Left hindlimb (tissue), 1 donor: ENCODE results near the gene SZT2.
"Not testable (repeated sequence)": the region's sequence is repeated elsewhere in the genome, so short reads cannot be mapped to it uniquely, and the experiment has no call there.

Experiments
- DNase-seq: peaks from one replicate; pipeline ENCODE4 v3.0.0-alpha.2; 2018

The SZT2 gene

DNA sequence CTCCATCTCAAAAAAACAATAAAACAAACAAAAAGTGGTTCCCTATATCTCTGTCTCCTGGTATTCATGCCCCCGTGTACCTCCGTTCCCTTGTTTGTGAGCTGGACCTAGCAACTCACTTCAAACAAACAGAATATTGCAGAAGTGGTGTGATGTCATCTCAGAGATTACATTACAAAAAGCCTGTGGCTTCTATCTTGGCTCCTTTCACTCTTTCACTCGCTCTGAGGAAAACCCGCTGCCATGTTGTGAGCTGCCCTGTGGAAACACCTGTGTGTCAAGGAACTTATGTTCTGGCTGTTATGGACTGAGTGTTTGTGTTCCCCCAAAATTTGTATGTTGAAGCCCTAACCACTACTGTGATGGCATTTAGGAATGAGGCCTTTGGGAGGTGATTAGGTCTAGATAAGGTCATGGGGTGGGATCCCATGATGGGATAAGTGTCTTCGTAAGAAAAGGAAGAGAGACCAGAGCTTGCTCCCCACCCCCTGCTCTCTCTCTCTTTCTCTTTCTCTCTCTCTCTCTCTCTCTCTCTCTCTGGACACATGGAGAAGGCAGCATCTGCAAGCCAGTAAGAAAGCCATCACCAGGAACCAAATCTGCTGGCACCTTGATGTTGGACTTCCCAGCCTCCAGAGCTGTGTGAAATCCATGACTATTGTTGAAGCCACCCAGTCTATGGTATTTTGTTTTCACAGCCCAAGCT, 71.4 kb downstream of the SZT2 start:
- DNase-seq: no peak

DNA sequence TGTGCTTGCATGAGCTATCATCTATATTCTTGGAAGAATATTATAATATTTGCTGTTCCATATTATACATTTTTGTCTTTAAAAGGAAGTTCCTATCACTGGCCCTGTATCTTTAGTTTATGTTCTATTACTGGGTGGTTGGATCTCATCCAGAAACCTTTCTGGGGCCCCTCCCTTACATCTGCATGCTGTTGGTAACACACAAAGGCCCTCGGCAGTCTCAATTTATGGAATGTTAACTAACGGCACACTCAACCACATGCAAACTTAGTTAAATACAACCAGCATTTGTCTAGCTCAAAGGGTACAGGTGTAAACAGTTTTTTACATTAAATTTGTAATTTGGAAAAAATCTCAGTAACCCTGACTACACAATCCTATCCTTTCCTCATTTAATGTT, 73.8 kb downstream of the SZT2 start:
- no peak for DNase-seq

DNA sequence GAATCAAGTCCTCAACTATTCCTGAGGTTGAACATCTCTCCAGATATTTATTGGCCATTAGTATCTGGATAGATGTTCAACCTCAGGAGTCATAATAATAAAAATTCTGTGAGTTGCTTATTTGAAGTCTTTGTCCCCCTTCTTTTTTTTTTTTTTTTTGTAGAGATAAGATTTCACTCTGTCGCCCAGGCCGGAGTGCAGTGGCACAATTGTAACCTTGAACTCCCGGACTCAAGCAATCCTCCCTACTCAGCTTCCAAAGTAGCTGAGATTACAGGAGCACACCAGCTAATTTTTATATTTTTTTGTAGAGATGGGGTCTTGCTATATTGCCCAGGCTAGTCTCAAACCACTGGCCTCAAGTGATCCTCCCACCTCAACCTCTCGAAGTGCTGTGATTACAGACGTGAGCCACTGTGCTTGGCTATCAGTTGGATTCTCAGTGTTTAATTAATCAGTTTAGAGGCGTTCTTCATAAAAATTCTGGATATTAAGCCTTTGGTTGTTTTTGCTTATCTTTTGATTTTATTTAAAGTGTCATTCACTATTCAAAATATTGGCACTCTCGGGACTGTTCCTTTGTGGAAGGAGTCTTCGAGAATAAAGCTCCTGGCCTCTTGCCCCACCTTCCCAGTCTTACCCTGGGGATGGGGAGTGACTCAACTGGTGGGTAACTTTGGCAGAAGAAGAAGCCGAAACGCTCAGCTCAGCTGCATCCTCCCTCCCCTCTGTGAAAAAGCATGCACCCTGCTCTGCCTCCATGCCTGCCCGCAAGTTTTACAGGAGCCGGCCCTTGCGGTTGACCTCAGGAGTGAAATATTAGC, 75.2 kb downstream of the SZT2 start:
- DNase-seq: no peak

DNA sequence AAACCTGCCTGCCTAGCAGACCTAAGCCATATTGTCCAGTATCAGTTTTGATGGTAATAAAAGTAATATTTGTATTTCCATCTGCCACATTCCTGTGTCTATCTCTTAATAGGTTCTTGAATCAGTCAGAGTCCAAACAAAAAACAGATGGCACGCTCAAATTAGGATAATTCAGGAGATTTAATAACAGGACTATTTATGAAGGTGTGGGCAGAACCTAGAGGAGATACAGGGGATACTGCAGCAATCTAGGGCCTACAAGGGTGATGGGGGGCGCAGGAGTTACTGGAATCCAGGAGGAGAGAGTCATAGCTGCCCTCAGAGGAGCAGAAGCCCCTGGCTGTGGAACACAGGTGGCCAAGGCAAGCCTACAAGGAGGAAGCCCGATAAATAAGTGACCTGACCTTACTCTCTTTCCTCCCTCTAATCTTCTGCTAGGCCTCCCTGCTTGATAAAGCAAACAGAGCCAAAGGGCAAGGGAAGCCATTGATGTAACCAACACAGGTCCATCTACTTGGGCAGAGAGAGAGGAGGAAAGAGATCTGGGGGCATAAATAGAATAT, 75.9 kb downstream of the SZT2 start:
- DNase-seq: no peak

DNA sequence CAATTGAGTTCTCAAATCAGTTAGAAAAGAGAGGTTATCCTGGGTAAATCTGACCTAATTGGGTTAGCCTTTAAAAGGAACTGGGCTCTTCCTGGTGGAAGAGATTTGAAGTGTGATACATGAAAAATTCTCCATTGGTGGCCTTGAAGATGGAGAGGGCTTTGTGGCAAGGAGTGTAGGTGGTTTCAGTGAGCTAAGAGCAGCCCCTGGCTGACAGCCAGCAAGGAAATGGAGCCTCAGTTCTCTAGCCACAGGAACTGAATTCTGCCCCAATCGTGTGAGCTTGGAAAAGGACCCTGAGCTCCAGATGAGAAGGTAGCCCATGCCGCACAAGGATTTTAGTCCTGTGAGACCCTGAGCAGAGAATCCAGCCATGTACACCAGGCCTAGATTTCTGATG, 76.7 kb downstream of the SZT2 start:
- DNase-seq: no peak

DNA sequence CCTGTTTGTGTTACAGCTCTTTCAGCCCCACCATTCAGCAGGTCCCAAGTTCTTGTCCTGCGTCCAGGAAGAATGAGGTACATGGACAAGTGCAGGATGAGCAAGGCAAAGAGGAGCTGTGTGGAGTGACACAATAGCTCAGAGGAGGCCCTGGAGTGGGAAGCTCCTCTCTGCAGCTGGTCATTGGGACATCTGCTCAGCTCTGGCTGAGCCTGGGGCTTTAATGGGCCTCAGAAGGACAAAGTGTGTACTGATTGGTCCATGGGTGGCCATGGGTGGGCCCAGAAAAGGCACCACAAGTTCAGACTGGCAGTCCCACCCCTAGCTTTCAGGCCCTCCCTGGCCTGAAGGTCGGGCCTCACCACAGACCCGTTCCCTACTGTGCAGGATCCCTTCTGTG, 78.7 kb downstream of the SZT2 start:
- no peak for DNase-seq

DNA sequence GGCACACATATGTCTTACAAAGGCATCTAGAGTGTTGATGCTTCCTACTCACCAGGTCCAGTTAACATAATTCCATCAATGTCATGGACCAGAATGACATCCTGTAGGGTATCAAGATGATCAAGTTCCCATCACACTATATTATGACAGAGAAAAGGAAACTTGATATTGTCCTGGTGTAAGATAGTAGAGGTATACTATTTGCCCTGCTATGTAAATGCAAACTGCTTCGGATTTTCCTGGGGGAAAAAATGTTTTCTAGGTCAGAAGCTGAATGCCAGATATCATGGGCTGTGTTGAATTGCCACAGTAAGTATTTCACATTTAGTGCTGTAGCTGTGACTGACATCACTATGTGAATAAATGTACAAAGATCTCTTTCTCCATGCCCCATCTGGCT, 80.2 kb downstream of the SZT2 start:
- DNase-seq: no peak

DNA sequence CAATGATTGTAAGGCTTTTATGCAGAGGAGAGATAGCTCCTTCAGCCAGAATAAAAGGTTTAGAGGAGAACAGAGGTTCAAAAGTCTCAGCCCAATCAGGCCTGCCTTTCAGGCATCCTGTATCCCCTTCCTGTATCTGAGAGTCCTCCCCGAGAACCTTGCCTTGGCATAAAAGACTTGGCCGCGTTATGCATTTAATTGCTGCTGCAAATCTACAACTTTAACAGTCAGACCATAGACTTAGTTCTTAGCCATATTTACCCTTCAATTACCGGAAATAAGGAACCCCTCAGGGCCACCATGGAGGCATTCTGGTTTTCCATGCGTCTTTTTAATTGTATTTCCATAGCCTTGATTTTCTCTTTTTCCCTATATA, 82.4 kb downstream of the SZT2 start:
- DNase-seq: no peak

DNA sequence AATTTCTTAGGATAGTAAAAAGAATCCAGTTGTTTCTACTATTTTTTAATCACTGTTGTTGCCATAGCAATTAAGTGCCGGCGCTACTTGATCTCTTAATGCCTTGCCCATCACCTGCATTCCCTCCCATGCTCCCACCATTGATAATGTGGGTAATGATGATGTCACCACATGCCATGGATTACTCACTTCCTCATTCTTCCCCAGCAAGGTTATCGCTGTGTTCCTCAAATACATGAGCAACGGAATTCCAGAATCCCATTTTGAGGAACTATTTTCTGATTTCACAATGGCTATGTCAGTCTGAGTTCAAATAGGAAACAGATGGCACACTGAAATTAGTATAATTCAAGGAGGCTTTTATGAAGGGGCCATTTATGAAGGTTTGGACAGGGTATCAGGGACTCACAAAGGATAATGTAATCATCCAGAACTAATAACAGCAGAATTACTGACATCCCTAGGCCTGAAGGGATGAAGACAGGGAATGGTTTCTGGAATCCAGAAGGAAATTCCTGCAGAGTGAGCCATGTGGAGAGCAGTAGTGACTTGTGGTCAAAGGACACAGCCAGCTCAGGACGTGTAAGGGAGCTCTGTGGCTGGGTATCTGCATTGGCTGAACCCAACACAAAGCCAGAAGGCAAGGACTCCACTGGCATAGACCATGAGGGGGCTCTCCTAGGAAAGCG, 82.9 kb downstream of the SZT2 start:
- DNase-seq: not testable (repeated sequence)

DNA sequence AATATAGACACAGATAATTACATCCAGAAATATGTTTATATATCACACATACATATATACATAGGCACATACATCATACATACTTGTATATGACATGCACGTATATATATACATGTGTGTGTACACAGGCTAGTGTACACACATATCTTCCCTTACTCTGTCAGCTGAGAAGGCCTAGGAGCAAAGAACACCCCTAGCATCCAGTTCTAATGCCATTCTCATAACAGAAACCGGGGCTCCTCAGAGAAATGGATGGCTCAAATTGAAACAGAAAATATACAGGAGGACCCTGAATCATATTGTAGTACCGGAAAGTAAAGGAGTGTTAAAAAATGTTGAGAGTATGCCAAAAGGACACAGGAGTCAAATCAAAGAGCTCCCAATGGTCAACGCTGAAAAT, 83.8 kb downstream of the SZT2 start:
- DNase-seq: no peak

DNA sequence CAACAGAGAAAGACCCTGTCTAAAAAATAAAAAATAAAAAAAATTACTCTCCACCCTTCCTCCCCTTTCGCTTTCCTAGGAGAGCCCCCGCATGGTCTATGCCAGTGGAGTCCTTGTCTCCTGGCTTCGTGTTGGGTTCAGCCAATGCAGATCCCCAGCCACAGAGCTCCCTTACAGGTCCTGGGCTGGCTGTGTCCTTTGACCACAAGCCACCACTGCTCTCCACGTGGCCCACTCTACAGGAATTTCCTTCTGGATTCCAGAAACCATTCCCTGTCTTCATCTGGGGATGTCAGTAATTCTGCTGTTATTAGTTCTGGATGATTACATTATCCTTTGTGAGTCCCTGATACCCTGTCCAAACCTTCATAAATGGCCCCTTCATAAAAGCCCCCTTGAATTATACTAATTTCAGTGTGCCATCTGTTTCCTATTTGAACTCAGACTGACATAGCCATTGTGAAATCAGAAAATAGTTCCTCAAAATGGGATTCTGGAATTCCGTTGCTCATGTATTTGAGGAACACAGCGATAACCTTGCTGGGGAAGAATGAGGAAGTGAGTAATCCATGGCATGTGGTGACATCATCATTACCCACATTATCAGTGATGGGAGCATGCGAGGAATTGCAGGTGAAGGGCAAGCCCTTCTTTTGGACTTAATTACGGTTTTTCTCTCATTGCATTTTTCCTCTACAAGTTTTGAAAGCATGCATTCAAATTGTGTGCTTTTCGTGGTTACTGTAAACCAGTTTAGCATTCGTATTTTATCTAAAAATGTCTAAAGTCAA, 86.1 kb downstream of the SZT2 start:
- not testable (repeated sequence) for DNase-seq

DNA sequence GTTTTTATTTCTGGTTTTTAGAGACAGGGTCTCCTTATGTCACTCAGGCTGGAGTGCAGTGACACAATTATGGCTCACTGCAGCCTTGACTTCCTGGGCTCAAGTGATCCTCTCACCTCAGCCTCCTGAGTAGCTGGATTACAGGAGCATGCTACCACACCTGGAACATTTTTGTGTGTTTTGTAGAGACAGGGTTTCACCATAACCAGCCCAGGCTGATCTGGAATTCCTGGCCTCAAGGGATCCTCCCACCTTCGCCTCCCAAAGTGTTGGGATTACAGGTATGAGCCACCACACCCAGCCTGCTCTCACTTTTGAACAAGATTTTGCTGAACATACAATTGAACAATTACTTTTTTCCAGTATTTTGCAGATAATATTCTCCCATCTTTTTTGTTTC, 88.0 kb downstream of the SZT2 start:
- DNase-seq: no peak

DNA sequence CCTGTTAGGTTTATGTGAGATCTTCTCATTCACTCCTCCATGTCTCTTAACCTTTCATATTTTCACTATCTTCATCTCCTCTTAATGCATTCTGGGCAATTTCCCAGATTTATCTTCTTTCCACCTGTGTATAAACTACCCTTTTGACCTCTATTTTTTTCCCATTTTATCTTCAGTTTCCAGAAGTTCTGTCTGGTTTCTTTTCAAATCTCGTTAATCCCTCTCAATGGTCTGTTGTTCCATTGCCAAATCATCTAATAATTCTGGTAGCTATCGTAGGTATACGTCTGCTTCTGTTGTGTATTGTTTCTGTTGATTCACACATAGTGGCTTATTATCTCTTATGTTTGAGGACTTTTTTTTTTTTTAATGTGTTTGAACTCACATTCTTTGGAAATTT, 89.7 kb downstream of the SZT2 start:
- no peak for DNase-seq

DNA sequence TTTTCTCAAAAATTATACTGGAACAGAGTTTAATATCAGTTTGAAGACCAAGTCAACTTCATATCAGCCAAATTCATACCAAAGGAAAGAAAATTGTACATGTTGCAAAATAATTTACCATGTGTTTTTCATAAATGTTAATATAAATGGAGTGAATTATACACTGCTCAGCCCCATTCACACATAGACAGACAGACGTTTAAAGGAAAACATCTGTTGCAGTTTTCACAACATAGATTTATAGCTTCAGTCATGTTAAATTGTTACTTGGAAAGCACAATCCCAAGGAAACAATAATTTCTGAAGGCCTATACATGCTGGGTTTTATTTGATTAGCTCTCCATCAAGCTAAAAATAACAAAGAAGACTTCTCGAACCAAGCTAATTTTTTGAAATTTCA, 91.8 kb downstream of the SZT2 start:
- DNase-seq: no peak

DNA sequence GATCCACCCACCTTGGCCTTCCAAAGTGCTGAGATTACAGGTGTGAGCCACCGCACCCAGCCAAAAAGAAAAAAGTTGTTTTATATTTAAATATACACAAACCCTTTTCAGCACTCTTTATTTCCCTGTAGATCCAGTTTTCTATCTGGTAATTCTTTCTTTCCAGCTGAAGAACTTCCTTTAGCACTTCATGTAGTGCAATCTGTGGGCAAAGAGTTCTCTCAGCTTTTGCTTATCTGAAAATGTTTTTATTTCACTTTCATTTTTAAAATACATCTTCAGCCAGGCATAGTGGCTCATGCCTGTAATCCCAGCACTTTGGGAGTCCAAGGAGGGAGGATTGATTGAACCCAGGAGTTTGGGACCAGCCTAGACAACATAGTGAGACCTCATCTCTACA, 92.5 kb downstream of the SZT2 start:
- no peak for DNase-seq

DNA sequence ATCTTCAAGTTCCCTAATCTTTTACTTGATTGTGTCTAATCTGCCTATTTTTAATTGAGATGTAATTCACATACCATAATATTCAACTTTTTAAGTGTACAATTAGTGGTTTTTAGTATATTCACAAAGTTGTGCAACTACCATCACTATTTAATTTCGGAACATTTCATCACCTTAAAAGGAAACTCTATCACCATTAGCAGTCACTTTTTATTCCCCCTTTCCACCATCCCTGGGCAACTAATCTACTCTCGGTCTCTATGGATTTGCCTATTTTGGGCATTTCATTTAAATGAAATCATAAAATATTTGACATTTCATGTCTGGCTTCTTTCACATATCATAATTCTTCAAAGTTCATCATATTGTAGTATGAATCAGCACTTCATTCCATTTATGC, 94.7 kb downstream of the SZT2 start:
- no peak for DNase-seq

DNA sequence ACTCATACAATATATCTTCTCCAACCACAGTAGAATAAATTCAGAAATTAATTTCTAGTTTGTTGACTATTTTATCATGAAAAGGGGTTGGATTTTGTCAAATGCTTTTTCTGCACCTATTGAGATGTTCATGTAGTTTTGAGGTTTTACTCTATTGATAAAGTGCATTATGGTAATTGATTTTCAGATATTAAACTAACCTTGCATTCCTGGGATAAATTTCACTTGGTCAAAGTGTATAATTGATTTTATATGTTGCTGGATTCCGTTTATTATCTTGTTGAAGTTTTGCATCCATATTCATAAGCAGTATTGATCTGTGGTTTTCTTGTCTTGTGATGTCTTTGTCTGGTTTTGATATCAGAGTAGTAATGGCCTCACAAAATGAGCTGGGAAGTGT, 98.5 kb downstream of the SZT2 start:
- DNase-seq: no peak

DNA sequence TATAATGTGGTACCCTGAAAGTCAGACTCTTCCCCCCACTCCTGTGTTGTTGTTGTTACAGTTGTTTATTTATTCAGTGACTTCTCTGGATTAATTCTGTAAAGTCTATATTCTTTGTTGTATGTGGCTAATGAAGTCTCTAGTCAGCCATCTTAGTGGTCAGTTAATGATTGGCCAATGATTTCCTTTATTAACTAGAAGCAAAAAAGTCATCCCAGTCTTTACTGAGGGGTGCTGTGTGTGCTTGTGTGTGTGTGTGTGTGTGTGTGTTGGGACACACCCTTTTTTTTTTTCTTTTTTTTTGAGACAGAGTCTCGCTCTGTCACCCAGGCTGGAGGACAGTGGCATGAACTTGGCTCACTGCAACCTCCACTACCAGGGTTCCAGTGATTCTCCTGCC, 101.4 kb downstream of the SZT2 start:
- no peak for DNase-seq

DNA sequence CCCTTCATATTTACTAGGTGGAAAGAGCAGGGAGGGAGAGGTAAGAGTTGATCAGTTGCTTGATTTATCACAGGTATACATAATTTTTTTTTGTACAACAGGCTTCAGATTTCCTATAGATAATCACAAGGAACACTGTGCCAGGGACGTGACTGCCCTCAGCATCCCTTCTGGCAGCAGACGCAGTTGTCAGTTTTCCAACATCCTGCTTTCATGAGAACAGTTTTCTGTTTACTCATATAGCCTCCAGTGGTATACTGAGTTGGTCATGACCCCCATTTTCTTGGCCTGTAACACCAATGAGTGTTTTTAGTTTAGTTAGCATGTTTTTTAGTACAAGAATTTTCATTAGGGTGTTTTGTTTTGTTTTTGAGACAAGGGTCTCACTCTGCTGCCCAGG, 103.1 kb downstream of the SZT2 start:
- no peak for DNase-seq

DNA sequence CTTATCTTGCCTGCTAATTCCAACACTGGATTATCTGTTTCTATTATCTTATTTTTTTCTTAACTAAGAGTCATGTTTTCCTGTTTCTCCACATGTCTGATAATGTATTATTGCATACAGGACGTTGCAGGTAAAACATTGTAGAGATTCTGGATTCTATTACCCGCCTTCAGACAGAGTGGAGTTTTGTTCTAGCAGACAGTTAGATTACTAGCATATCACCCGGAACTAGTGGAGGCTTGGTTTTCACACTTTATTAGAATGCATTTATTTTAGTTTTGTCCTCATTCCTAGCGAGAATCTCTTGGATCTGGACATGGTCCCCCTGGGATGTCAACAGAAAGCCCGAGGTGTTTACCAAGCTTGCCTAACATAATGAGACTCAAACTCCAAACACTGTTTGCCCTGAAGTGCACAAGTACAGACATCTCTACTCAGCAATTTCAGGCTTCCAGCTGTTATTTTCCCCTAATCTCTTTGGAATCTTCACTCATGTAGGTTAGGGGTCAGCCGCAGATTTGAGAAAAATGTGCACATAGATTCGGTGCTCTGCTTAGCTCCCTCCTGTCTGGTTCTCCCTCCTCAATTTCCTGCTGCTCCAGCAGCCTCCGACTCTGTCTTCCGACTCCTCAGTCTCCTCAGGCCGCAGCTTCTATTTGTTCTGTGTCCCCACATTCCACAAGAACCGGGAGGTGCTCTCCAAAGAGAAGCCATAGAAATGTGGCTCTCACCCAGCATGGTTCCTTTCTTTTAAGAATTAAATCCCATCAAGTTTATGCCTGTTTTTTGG, 104.2 kb downstream of the SZT2 start:
- no peak for DNase-seq

DNA sequence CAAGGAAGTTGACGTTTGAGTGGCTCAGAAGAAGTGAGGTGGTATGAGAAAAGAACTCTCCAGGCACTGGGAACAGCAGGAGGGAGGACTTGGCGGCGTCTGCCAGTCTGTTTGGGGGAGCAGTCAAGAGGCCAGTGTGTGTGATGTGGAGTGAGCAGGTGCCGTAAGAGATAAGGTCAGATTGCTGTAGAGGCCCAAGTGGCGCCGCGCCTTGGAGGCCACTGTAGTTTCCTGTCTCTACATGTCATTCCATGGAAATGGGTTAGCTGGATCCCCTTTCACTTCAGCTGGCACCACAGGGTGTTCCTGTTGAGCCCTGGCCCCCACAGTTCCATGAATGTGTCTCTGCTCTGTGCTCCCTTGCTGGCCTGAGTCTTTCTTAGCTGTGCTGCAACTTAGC, 105.5 kb downstream of the SZT2 start:
- DNase-seq: no peak

DNA sequence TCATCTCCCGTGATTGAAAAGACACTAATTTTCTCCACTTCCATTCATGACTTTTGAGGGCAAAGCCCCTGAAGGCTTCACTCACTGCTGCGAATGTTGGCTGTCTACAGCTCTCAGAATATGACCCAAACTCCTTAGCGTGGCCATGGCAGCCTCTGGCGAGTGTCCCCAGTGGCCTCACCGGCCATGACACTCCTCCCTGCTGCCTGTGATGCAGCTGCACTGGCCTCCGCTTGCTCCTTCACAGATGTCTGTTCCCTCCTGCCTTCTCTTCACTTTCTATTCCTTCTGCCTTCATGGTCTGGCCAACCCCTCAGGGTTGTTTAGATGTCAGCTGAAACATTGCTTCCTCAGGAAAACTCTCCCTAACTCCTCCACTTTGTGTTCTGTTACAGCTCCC, 110.2 kb downstream of the SZT2 start:
- no peak for DNase-seq
